HG03108 (cell line): Measurements from ENCODE around the gene PKD2.
A peak's percentile ranks its signal among the peaks of the same experiment; 100 is the strongest.
"Not testable (repeated sequence)": the region's sequence is repeated elsewhere in the genome, so short reads cannot be mapped to it uniquely, and the experiment has no call there.

Experiments
- ATAC-seq: cut with Tn5 transposase; IDR thresholded peaks from one replicate; pipeline ENCODE4 v1.9.1; 2021; ENCODE audit warnings: moderate library complexity; ENCODE audit not compliant: unreplicated experiment

PKD2 gene

GRCh38 chr4:87985887-87986200 lies 21.6 kb upstream of the PKD2 start:
- no peak for ATAC-seq

GRCh38 chr4:87986508-87986907 lies 20.9 kb upstream of the PKD2 start:
- no peak for ATAC-seq

- ATAC-seq: no peak
These were observed 17.7 kb upstream of the PKD2 start for GRCh38 chr4:87989765-87990164.

- ATAC-seq: no peak
These were observed 12.0 kb upstream of the PKD2 start for GRCh38 chr4:87995435-87995834.

- not testable (repeated sequence) for ATAC-seq
These were observed 8.2 kb upstream of the PKD2 start for GRCh38 chr4:87999191-87999691.

GRCh38 chr4:88001871-88002270 lies 5.6 kb upstream of the PKD2 start:
- ATAC-seq: no peak

GRCh38 chr4:88002786-88003185 lies 4.6 kb upstream of the PKD2 start:
- ATAC-seq: no peak

GRCh38 chr4:88003261-88003660 lies 4.2 kb upstream of the PKD2 start:
- ATAC-seq: no peak

GRCh38 chr4:88005076-88005475 lies 2.4 kb upstream of the PKD2 start:
- no peak for ATAC-seq

- no peak for ATAC-seq
These were observed 1.5 kb upstream of the PKD2 start for GRCh38 chr4:88005946-88006345.

- no peak for ATAC-seq
These were observed 505 bp upstream of the PKD2 start for GRCh38 chr4:88006956-88007303.

- ATAC-seq: peak; percentile 16
These were observed 797 bp downstream of the PKD2 start for GRCh38 chr4:88008122-88008742.

GRCh38 chr4:88008743-88009171 lies 1.3 kb downstream of the PKD2 start:
- no peak for ATAC-seq

- ATAC-seq: no peak
These were observed 2.4 kb downstream of the PKD2 start for GRCh38 chr4:88009871-88010270.

GRCh38 chr4:88010966-88011365 lies 3.5 kb downstream of the PKD2 start:
- no peak for ATAC-seq

- peak; percentile 52 for ATAC-seq
These were observed 5.2 kb downstream of the PKD2 start for GRCh38 chr4:88012647-88013046.

GRCh38 chr4:88014386-88014905 lies 7.0 kb downstream of the PKD2 start:
- no peak for ATAC-seq

- no peak for ATAC-seq
These were observed 8.3 kb downstream of the PKD2 start for GRCh38 chr4:88015659-88016295.

GRCh38 chr4:88017516-88018297 lies 10.3 kb downstream of the PKD2 start:
- no peak for ATAC-seq

- no peak for ATAC-seq
These were observed 11.0 kb downstream of the PKD2 start for GRCh38 chr4:88018466-88018865.

- no peak for ATAC-seq
These were observed 14.4 kb downstream of the PKD2 start for GRCh38 chr4:88021824-88022223.

- ATAC-seq: no peak
These were observed 14.9 kb downstream of the PKD2 start for GRCh38 chr4:88022289-88022688.
